WERI-Rb-1 (cell line): Measurements from ENCODE around the gene PRPF39.

ENCODE experiments used
- DNase-seq: peaks from one replicate; pipeline ENCODE4 v3.0.0-alpha.2; 2020
- H3K27ac ChIP-seq: fragments of 250-450 bp; sonication (Bioruptor Pico); 2 replicates; pipeline ENCODE4 v1.5.1; 2020; ENCODE audit warnings: mild to moderate bottlenecking, moderate library complexity
- H3K27me3 ChIP-seq: fragments of 250-450 bp; sonication (Bioruptor Pico); 2 replicates; pipeline ENCODE4 v1.5.1; 2021; ENCODE audit warnings: mild to moderate bottlenecking, low read depth, moderate library complexity; ENCODE audit not compliant: insufficient read depth, severe bottlenecking
- H3K36me3 ChIP-seq: fragments of 250-450 bp; sonication (Bioruptor Pico); 2 replicates; pipeline ENCODE4 v1.5.1; 2020; ENCODE audit warnings: mild to moderate bottlenecking, moderate library complexity
- H3K4me3 ChIP-seq: 2 replicates; pipeline ENCODE4 v1.5.1; 2011; ENCODE audit warnings: low read depth, mild to moderate bottlenecking, control low read depth, low read length
- H3K9me3 ChIP-seq: fragments of 250-450 bp; sonication (Bioruptor Pico); 2 replicates; pipeline ENCODE4 v1.5.1; 2021; ENCODE audit warnings: mild to moderate bottlenecking, moderate library complexity; ENCODE audit not compliant: severe bottlenecking
- TF ChIP-seq, protein P1 (sequence below): IDR thresholded peaks from 2 replicates; pipeline ENCODE4 v1.5.1; 2011; ENCODE audit warnings: low read depth, mild to moderate bottlenecking, control low read depth, inconsistent platforms, low read length

Gene PRPF39

DNA sequence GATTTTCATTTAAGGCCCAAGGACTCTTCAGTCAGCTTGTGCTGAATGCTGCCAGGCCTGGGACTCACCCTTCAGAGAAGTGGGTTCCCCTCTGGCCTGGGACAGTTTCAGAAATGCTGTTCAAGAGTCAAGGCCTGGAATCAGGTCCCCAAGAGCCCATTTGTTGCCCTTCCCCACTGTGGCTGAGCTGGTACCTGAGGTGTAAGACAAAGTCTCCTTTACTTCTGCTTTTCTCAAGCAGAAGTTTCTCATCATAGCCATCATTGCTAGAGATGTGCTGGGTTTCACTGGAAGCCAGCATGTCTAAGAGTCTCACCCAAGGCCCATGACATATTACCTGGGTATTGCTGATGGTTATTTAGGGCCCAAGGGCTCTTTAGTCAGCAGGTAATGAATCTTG, 60.7 kb downstream of the PRPF39 start:
- DNase-seq, result no peak

DNA sequence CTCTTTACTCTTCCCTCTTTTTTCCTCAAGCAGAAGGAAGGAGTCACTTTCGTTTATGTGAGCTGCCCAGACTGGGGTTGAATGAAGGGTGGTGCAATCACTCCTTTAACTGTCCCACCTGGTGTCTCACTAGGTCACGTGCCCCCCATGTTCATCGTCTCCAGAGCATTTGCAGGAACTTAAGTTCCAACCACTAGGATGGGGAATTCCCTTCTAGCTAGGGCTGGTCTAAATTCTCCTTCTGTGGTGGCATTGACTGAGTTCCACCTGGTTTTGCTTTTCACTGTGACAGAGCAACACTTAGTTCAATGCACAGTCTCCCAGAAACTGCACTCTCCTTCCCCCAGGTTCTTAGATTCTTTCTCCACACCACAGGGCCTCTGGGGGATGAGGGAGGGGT, 61.3 kb downstream of the PRPF39 start:
- peaks cover 8% of the 10 kb centered on the region for H3K36me3 ChIP-seq
- H3K27me3 ChIP-seq, result no peaks in the 10 kb centered on the region
- no peak overlapping the region for H3K4me3 ChIP-seq
- no peak for DNase-seq
- no peaks in the 10 kb centered on the region for H3K9me3 ChIP-seq
- TF ChIP-seq, protein P1, sequence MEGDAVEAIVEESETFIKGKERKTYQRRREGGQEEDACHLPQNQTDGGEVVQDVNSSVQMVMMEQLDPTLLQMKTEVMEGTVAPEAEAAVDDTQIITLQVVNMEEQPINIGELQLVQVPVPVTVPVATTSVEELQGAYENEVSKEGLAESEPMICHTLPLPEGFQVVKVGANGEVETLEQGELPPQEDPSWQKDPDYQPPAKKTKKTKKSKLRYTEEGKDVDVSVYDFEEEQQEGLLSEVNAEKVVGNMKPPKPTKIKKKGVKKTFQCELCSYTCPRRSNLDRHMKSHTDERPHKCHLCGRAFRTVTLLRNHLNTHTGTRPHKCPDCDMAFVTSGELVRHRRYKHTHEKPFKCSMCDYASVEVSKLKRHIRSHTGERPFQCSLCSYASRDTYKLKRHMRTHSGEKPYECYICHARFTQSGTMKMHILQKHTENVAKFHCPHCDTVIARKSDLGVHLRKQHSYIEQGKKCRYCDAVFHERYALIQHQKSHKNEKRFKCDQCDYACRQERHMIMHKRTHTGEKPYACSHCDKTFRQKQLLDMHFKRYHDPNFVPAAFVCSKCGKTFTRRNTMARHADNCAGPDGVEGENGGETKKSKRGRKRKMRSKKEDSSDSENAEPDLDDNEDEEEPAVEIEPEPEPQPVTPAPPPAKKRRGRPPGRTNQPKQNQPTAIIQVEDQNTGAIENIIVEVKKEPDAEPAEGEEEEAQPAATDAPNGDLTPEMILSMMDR, result no peak
- H3K27ac ChIP-seq, result no peak overlapping the region

More for the DNA sequence above, 60.7 kb downstream of the PRPF39 start:
- Histone ChIP-seq H3K4me3 (no peak overlapping the region), H3K27me3 (no peaks in the 10 kb centered on the region), H3K9me3 (no peaks in the 10 kb centered on the region), H3K27ac (no peak overlapping the region), H3K36me3 (peaks cover 5% of the 10 kb centered on the region)
- TF ChIP-seq, protein P1, result no peak

DNA sequence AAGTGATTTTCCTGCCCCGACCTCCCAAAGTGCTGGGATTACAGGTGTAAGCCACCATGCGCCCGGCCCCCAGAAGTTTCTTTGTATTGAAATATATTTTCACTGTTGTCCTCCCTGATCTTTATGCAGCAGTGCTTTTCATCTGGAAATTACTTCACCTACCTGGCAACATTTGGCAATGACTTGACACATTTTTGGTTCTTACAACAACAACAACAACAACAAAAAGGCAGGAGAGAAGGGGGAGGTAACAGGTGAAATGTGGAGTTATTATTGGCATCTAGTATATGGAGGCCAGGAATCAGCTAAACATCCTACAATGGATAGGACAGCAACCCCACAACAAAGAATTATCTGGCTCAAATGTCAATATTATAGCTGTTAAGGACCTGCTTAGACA, 65.7 kb downstream of the PRPF39 start:
- Histone ChIP-seq H3K36me3 (peaks cover 11% of the 10 kb centered on the region), H3K27ac (no peak overlapping the region), H3K9me3 (no peaks in the 10 kb centered on the region), H3K4me3 (no peak overlapping the region), H3K27me3 (no peaks in the 10 kb centered on the region)
- TF ChIP-seq, protein P1, result no peak
- DNase-seq, result no peak

DNA sequence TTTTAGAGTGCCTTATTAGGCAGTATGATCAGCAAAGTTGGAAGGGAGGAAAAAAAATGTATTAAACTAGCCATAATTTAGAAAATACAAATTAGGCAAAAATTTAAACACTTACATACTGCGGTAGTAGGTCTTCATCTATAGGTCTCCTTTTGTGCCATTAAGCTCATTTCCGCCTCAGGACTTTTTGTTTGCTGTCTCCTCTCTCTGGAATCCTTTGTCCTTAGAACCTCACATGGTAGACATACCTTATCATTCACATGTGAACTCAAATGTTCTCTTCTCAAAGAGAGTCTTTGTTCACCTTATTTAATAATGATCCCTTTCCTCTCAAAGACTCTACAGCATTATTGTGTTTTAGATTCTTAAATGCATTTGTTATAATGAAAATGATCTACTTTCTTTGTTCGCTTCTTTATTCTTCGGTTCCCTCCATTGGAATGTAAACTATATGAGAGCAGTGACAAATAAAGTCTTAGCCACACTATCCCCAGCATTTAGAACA, 66.5 kb downstream of the PRPF39 start:
- H3K27ac ChIP-seq, result no peak overlapping the region
- no peaks in the 10 kb centered on the region for H3K27me3 ChIP-seq
- no peak overlapping the region for H3K4me3 ChIP-seq
- no peak for DNase-seq
- H3K9me3 ChIP-seq, result no peaks in the 10 kb centered on the region
- H3K36me3 ChIP-seq, result peaks cover 13% of the 10 kb centered on the region
- TF ChIP-seq, protein P1, result no peak

DNA sequence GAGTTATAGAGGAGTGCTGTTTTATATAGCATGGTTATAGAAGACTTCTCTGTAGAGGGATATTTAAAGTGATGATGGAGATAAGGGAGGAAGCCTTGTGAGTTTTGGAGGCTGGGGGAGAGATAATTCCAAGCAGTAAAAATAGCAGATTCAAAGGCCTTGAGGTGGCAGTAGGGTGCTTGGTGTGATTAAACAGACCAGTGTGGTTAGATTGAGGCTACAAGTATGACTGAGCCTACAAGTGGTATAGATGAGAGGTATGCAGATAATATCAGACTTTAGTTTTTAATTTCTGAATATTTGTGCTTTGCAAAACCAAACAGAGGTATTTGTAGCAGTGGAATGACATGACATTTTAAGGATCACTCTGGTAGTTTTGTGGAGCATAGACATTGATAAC, 72.2 kb downstream of the PRPF39 start:
- H3K36me3 ChIP-seq, result peaks cover 7% of the 10 kb centered on the region
- DNase-seq, result no peak

More for the DNA sequence above, 72.2 kb downstream of the PRPF39 start:
- TF ChIP-seq, protein P1, result no peak
- Histone ChIP-seq H3K9me3 (no peaks in the 10 kb centered on the region), H3K27me3 (no peaks in the 10 kb centered on the region), H3K27ac (no peak overlapping the region), H3K4me3 (no peak overlapping the region)
